Right lobe of liver (tissue), 6 donors: ENCODE data around the gene GDPD5. TPM values are rescaled to one million over a fixed set of nuclear protein-coding genes. Genes with fewer than 3 reads are reported as not detected.

Experiments used
- ATAC-seq, 4 donors: fragments of 200-7000 bp; cut with Tn5 transposase; one replicate each; pipeline ENCODE4 v1.9.1; 2020; ENCODE audit warnings: mild to moderate bottlenecking in 4 of 4, moderate library complexity in 4 of 4
- DNase-seq, 3 donors: peaks; one replicate each; pipeline ENCODE4 v3.0.0-alpha.2; 2020
- H3K27ac ChIP-seq, 3 donors: fragments of 200-600 bp; one replicate each; pipeline ENCODE4 v1.8.0; 2022
- H3K27me3 ChIP-seq, 2 donors: fragments of 200-600 bp; one replicate each; pipeline ENCODE4 v1.8.0; 2022
- H3K36me3 ChIP-seq, 4 donors: fragments of 200-600 bp; sonication (generic) in 1 of 4; one replicate each; pipeline versions ENCODE4 v1.5.1 to v1.8.0; 2017 to 2022; ENCODE audit warnings: control low read depth in 1 of 4
- H3K4me1 ChIP-seq, 4 donors: fragments of 200-600 bp; sonication (generic) in 1 of 4; one replicate each; pipeline versions ENCODE4 v1.5.1 to v1.8.0; 2017 to 2022; ENCODE audit warnings: control low read depth in 1 of 4
- H3K4me3 ChIP-seq, 3 donors: fragments of 200-600 bp; one replicate each; pipeline ENCODE4 v1.8.0; 2022
- H3K9me3 ChIP-seq, 4 donors: fragments of 200-600 bp; sonication (generic) in 1 of 4; one replicate each; pipeline versions ENCODE4 v1.5.1 to v1.8.0; 2017 to 2022; ENCODE audit warnings: control low read depth in 1 of 4
- CTCF ChIP-seq, 4 donors: fragments of 200-600 bp in 3 of 4; fragments of 450-650 bp in 1 of 4; IDR thresholded peaks; one replicate each; pipeline versions ENCODE4 v1.5.1 to v1.8.0; 2016 to 2022; ENCODE audit warnings: antibody characterized with exemption in 4 of 4, mild to moderate bottlenecking in 2 of 4
- POLR2A ChIP-seq: fragments of 450-650 bp; IDR thresholded peaks from one replicate; pipeline ENCODE4 v1.6.1; 2017; ENCODE audit warnings: antibody characterized with exemption, mild to moderate bottlenecking
- WGBS: methylation state at CpG from one replicate; pipeline ENCODE4 v1.1.6; 2018; ENCODE audit warnings: low coverage, low lambda C conversion rate; ENCODE audit not compliant: insufficient coverage; ENCODE audit errors: missing lambda C conversion rate; 5-methylcytosine and 5-hydroxymethylcytosine counted together
- intact Hi-C, 2 donors: fragments of 100-400 bp; cut with DNase I; formaldehyde crosslinking; loops; one replicate each; pipeline versions ENCODE4 v1.11.2 to v1.14.1; 2022
- total RNA-seq, 6 experiments: library from RNA; depleted of rRNA in 2 of 6; stranded (reverse); fragments of >200 nt in 2 of 6; fragmentation: NEBNext Ultra II Directional in 3 of 6; extraction: Animal tissue kit (Norgen Biotek cat#: 25700) in 3 of 6; gene quantifications; one replicate each; pipeline versions ENCODE4 v1.1.0 to v1.2.4, GENCODE V29; 2016 to 2023
- donor health status: DM: no; HTN: yes; CAD: no.
- donor health status: DM: no; HTN: no; CAD: no.
- donor health status: DM: no; HTN: no; CAD: no.
- donor health status: DM: no; HTN: yes; CAD: no.
- donor health status: DM: no; HTN: yes; CAD: no.

Gene GDPD5
- total RNA-seq, 6 experiments from 2014 or later: 2.0 to 10.7 (median 4.1) TPM

GRCh38 chr11:75558939-75559843, 33.5 kb upstream of the GDPD5 start:
- no peak for DNase-seq
- Histone ChIP-seq H3K9me3 (no peaks in the 10 kb centered on the region), H3K4me1 (peaks cover 0 to 10% (median 5%) of the 10 kb centered on the region in 4 donors), H3K4me3 (no peak overlapping the region), H3K36me3 (no peaks in the 10 kb centered on the region), H3K27ac (peak overlapping the region; percentile 47 to 78 (median 51)), H3K27me3 (no peaks in the 10 kb centered on the region)
- TF ChIP-seq POLR2A (no peak), CTCF (IDR thresholded peaks at IDR 0.05) (no peak)
- 48% methylated on average over 7 of the region's 8 CpGs for WGBS
- intact Hi-C loops: no loop called here
- peak in 1 of 4 donors; percentile 5 for ATAC-seq

- H3K4me3 ChIP-seq: no peak overlapping the region
- peak overlapping the region; percentile 47 to 78 (median 51) for H3K27ac ChIP-seq
- WGBS: 73% methylated on average over 8 of the region's 17 CpGs
- no peaks in the 10 kb centered on the region for H3K27me3 ChIP-seq
- H3K9me3 ChIP-seq: no peaks in the 10 kb centered on the region
- H3K4me1 ChIP-seq: no peaks in the 10 kb centered on the region
- H3K36me3 ChIP-seq: no peaks in the 10 kb centered on the region
- ATAC-seq: no peak
- no peak for DNase-seq
- intact Hi-C loops: no loop called here
- TF ChIP-seq CTCF (IDR thresholded peaks at IDR 0.05): no peak
- TF ChIP-seq POLR2A: no peak
These were observed 32.1 kb upstream of the GDPD5 start for GRCh38 chr11:75557666-75558494.

- no peak overlapping the region for H3K27ac ChIP-seq
- no peak for DNase-seq
- no peaks in the 10 kb centered on the region for H3K36me3 ChIP-seq
- 52% methylated on average over 3 of the region's 3 CpGs for WGBS
- intact Hi-C loops: no loop called here
- H3K4me1 ChIP-seq: no peaks in the 10 kb centered on the region
- no peak for TF ChIP-seq POLR2A
- no peak for TF ChIP-seq CTCF (IDR thresholded peaks at IDR 0.05)
- no peaks in the 10 kb centered on the region for H3K9me3 ChIP-seq
- no peaks in the 10 kb centered on the region for H3K27me3 ChIP-seq
- ATAC-seq: no peak
- no peak overlapping the region for H3K4me3 ChIP-seq
These were observed 30.5 kb upstream of the GDPD5 start for GRCh38 chr11:75556275-75556674.

- Histone ChIP-seq H3K4me1 (no peaks in the 10 kb centered on the region), H3K4me3 (no peak overlapping the region), H3K27ac (peak overlapping the region in 1 of 3 donors; percentile 54), H3K9me3 (no peaks in the 10 kb centered on the region), H3K36me3 (no peaks in the 10 kb centered on the region), H3K27me3 (no peaks in the 10 kb centered on the region)
- DNase-seq (no peak), ATAC-seq (no peak)
- TF ChIP-seq CTCF (IDR thresholded peaks at IDR 0.05) (no peak), POLR2A (no peak)
- 79% methylated on average over 10 of the region's 12 CpGs for WGBS
- intact Hi-C loops: no loop called here
These were observed 29.5 kb upstream of the GDPD5 start for GRCh38 chr11:75555079-75555811.
